ENCODE measurements around the gene PDSS1. TPM values are rescaled to one million over a fixed set of nuclear protein-coding genes. Genes with fewer than 3 reads are reported as not detected.

Gene PDSS1
- total and polyA plus RNA-seq, 2 of the 13 experiments (the other 11 are each of a cell fraction or from before 2014, with no cell fraction given) = 18.7 to 19.3 TPM

- TF ChIP-seq ZBED4 (CRISPR knock-in tag; IDR thresholded peaks at IDR 0.05; ENCODE audit: borderline replicate concordance) (no peak), KDM2A (CRISPR knock-in tag; IDR thresholded peaks at IDR 0.05; ENCODE audit: borderline replicate concordance, low read depth) (peak; percentile 87), PTBP1 (IDR thresholded peaks at IDR 0.05; ENCODE audit: low read depth, low read length, poor library complexity, severe bottlenecking) (no peak), UBTF (CRISPR knock-in tag; IDR thresholded peaks at IDR 0.05) (peak; percentile 96), ZNF83 (CRISPR knock-in tag; IDR thresholded peaks at IDR 0.05; ENCODE audit: borderline replicate concordance) (peak; percentile 35; the same call in 1 of the 2 replicates), ZMYM2 (CRISPR knock-in tag; IDR thresholded peaks at IDR 0.05) (no peak), ZBTB38 (CRISPR knock-in tag; IDR thresholded peaks at IDR 0.05) (no peak), ZKSCAN5 (CRISPR knock-in tag; IDR thresholded peaks at IDR 0.05) (no peak), TERF1 (CRISPR knock-in tag; IDR thresholded peaks at IDR 0.05) (no peak), ZFP36L2 (CRISPR knock-in tag; IDR thresholded peaks at IDR 0.05) (0 out of 2 replicates have a peak, but pooled peaks have one; percentile 52), FUBP1 (CRISPR knock-in tag; IDR thresholded peaks at IDR 0.05; ENCODE audit: borderline replicate concordance) (no peak), ZNF260 (CRISPR knock-in tag; IDR thresholded peaks at IDR 0.05; ENCODE audit: borderline replicate concordance, low read depth) (no peak)
These were observed at the start of gene PDSS1 (continued) for GRCh38 chr10:26697163-26697921.

All from HepG2 (cell line).